COLO668 (cell line): Measurements from ENCODE around the gene PADI1.

Source experiments
- DNase-seq: peaks from one replicate; lab custom pipeline; 2025; ENCODE audit not compliant: unreplicated experiment; lab: John Stamatoyannopoulos, UW

Gene PADI1

GRCh38 chr1:17214876-17215544, 10.1 kb downstream of the PADI1 start:
- no peak for DNase-seq

- no peak for DNase-seq
These were observed 10.6 kb downstream of the PADI1 start for GRCh38 chr1:17215545-17215890.

- no peak for DNase-seq
These were observed 11.2 kb downstream of the PADI1 start for GRCh38 chr1:17216078-17216477.

GRCh38 chr1:17217607-17218006, 12.7 kb downstream of the PADI1 start:
- DNase-seq: no peak

GRCh38 chr1:17218939-17219338, 14.0 kb downstream of the PADI1 start:
- DNase-seq: peak; percentile 44

GRCh38 chr1:17220287-17220686, 15.4 kb downstream of the PADI1 start:
- no peak for DNase-seq

- DNase-seq: no peak
These were observed 17.6 kb downstream of the PADI1 start for GRCh38 chr1:17222557-17222956.

- DNase-seq: no peak
These were observed 19.5 kb downstream of the PADI1 start for GRCh38 chr1:17224434-17224833.

- no peak for DNase-seq
These were observed 20.2 kb downstream of the PADI1 start for GRCh38 chr1:17225140-17225539.

- DNase-seq: no peak
These were observed 22.5 kb downstream of the PADI1 start for GRCh38 chr1:17227358-17227915.

- no peak for DNase-seq
These were observed 23.7 kb downstream of the PADI1 start for GRCh38 chr1:17228619-17229018.

GRCh38 chr1:17229379-17229778, 24.5 kb downstream of the PADI1 start:
- DNase-seq: no peak

GRCh38 chr1:17230106-17230505, 25.2 kb downstream of the PADI1 start:
- no peak for DNase-seq

GRCh38 chr1:17230671-17231310, 25.9 kb downstream of the PADI1 start:
- no peak for DNase-seq

- peak; percentile 45 for DNase-seq
These were observed 28.1 kb downstream of the PADI1 start for GRCh38 chr1:17232759-17233661.

- DNase-seq: peak; percentile 55
These were observed 28.9 kb downstream of the PADI1 start for GRCh38 chr1:17233675-17234320.

GRCh38 chr1:17234405-17234804, 29.5 kb downstream of the PADI1 start:
- no peak for DNase-seq

GRCh38 chr1:17235135-17235885, 30.4 kb downstream of the PADI1 start:
- no peak for DNase-seq

- peak; percentile 95 for DNase-seq
These were observed 32.0 kb downstream of the PADI1 start for GRCh38 chr1:17236779-17237560.

- DNase-seq: no peak
These were observed 32.6 kb downstream of the PADI1 start for GRCh38 chr1:17237561-17237903.
